A549 treated with ZK216348 at 1 μM for 4 hours (cell line): ENCODE results near the gene UBXN4. TPM values are rescaled to one million over a fixed set of nuclear protein-coding genes. Genes with fewer than 3 reads are reported as not detected.

Experiments
- total RNA-seq: library from RNA; stranded (reverse); fragments of 200-300 nt; extraction: Qiagen RNA extraction; gene quantifications from 5 replicates; pipeline ENCODE4 v1.2.3, GENCODE V29; 2022; ENCODE audit warnings: low read depth

The UBXN4 gene
- 25.4 to 46.2 TPM (median 40.9 TPM) in 5 replicates for total RNA-seq

GRCh38 chr2:135741395-135742324 is at the start of gene UBXN4:
Gene UBXN4, plus strand, starts transcription at chr2:135741855. Its CDS starts 75 bp downstream, at chr2:135741930.

Other genes with a start within 250 kb of the UBXN4 start
- 5.4 to 8.3 TPM (median 6.0 TPM) in 5 replicates for gene ZRANB3, start 210.6 kb upstream of the UBXN4 start, total RNA-seq
- 18.4 to 29.8 TPM (median 23.9 TPM) in 5 replicates for gene R3HDM1, start 210.4 kb upstream of the UBXN4 start, total RNA-seq
- 0.04 to 0.06 TPM in 2 of 5 replicates, not detected in the others for gene LCT, start 95.3 kb downstream of the UBXN4 start, total RNA-seq
- gene MCM6, start 134.6 kb downstream of the UBXN4 start, total RNA-seq: 46.8 to 62.5 TPM (median 47.2 TPM) in 5 replicates
- 44.0 to 63.0 TPM (median 55.1 TPM) in 5 replicates for gene DARS1, start 243.8 kb downstream of the UBXN4 start, total RNA-seq